SK-N-SH treated with all-trans-retinoic acid at 6 μM for 48 hours (cell line): ENCODE data around the gene FAM117B.

Source experiments
- ATAC-seq: fragments of 200-7000 bp; cut with Tn5 transposase; 3 replicates; pipeline ENCODE4 v1.9.1; 2020; ENCODE audit warnings: mild to moderate bottlenecking, moderate library complexity
- ARNTL ChIP-seq: fragments of 450-650 bp; formaldehyde crosslinking; IDR thresholded peaks from 2 replicates; pipeline ENCODE4 v1.5.0; 2020; ENCODE audit warnings: low read depth, mild to moderate bottlenecking, moderate library complexity, borderline replicate concordance
- BACH2 ChIP-seq: fragments of 250-450 bp; sonication (Bioruptor Pico); IDR thresholded peaks from 2 replicates; pipeline ENCODE4 v1.9.0; 2021; ENCODE audit warnings: mild to moderate bottlenecking, borderline replicate concordance
- CREB5 ChIP-seq: fragments of 250-450 bp; sonication (Bioruptor Pico); IDR thresholded peaks from 2 replicates; pipeline ENCODE4 v1.5.1; 2020; ENCODE audit warnings: low read depth, mild to moderate bottlenecking, moderate library complexity
- CSDC2 ChIP-seq: fragments of 250-450 bp; sonication (Bioruptor Pico); IDR thresholded peaks from 2 replicates; pipeline ENCODE4 v1.5.0; 2020; ENCODE audit warnings: mild to moderate bottlenecking, moderate library complexity
- CSRNP3 ChIP-seq: fragments of 250-450 bp; sonication (Bioruptor Pico); IDR thresholded peaks from 2 replicates; pipeline ENCODE4 v1.5.1; 2021; ENCODE audit warnings: mild to moderate bottlenecking, moderate library complexity
- ESRRG ChIP-seq: fragments of 250-450 bp; sonication (Bioruptor Pico); IDR thresholded peaks from 2 replicates; pipeline ENCODE4 v1.6.1; 2021; ENCODE audit warnings: mild to moderate bottlenecking
- GLIS3 ChIP-seq: fragments of 250-450 bp; sonication (Bioruptor Pico); IDR thresholded peaks from 2 replicates; pipeline ENCODE4 v1.5.0; 2020; ENCODE audit warnings: mild to moderate bottlenecking, moderate library complexity
- ISL1 ChIP-seq: fragments of 250-450 bp; sonication (Bioruptor Pico); IDR thresholded peaks from 2 replicates; pipeline ENCODE4 v2.1.2; 2022; ENCODE audit warnings: mild to moderate bottlenecking, moderate library complexity
- OSR1 ChIP-seq: fragments of 250-450 bp; sonication (Bioruptor Pico); IDR thresholded peaks from 2 replicates; pipeline ENCODE4 v1.8.0; 2022; ENCODE audit warnings: moderate library complexity, mild to moderate bottlenecking, inconsistent platforms
- POU6F1 ChIP-seq: fragments of 250-450 bp; sonication (Bioruptor Pico); IDR thresholded peaks from 2 replicates; pipeline ENCODE4 v1.8.0; 2021; ENCODE audit warnings: low read depth, mild to moderate bottlenecking, moderate library complexity, borderline replicate concordance
- PPARA ChIP-seq: fragments of 250-450 bp; sonication (Bioruptor Pico); IDR thresholded peaks from 2 replicates; pipeline ENCODE4 v1.5.0; 2020; ENCODE audit warnings: mild to moderate bottlenecking, borderline replicate concordance
- RARB ChIP-seq: fragments of 250-450 bp; sonication (Bioruptor Pico); IDR thresholded peaks from 2 replicates; pipeline ENCODE4 v1.8.0; 2021; ENCODE audit warnings: mild to moderate bottlenecking, moderate library complexity
- SNAI2 ChIP-seq: fragments of 250-450 bp; sonication (Bioruptor Pico); IDR thresholded peaks from 2 replicates; pipeline ENCODE4 v1.5.0; 2020; ENCODE audit warnings: mild to moderate bottlenecking, moderate library complexity
- TCF4 ChIP-seq: fragments of 250-450 bp; sonication (Bioruptor Pico); IDR thresholded peaks from 2 replicates; pipeline ENCODE4 v1.8.0; 2021; ENCODE audit warnings: mild to moderate bottlenecking, moderate library complexity, borderline replicate concordance
- TOX ChIP-seq: fragments of 250-450 bp; sonication (Bioruptor Pico); IDR thresholded peaks from 2 replicates; pipeline ENCODE4 v1.8.0; 2021; ENCODE audit warnings: mild to moderate bottlenecking, moderate library complexity, borderline replicate concordance
- TSHZ2 ChIP-seq: fragments of 250-450 bp; sonication (Bioruptor Pico); IDR thresholded peaks from 2 replicates; pipeline ENCODE4 v1.5.0; 2020; ENCODE audit warnings: mild to moderate bottlenecking, moderate library complexity
- ZC3H10 ChIP-seq: fragments of 250-450 bp; sonication (Bioruptor Pico); IDR thresholded peaks from 2 replicates; pipeline ENCODE4 v1.5.1; 2021; ENCODE audit warnings: mild to moderate bottlenecking, moderate library complexity
- ZFP3 ChIP-seq: fragments of 250-450 bp; sonication (Bioruptor Pico); IDR thresholded peaks from 2 replicates; pipeline ENCODE4 v1.5.0; 2020; ENCODE audit warnings: mild to moderate bottlenecking, moderate library complexity
- ZNF565 ChIP-seq: fragments of 450-650 bp; formaldehyde crosslinking; conservative IDR thresholded peaks from 2 replicates; pipeline ENCODE4 v1.5.0; 2020; ENCODE audit warnings: low read depth, mild to moderate bottlenecking, moderate library complexity
- ZNF70 ChIP-seq: fragments of 450-650 bp; formaldehyde crosslinking; IDR thresholded peaks from 2 replicates; pipeline ENCODE4 v1.5.0; 2020; ENCODE audit warnings: mild to moderate bottlenecking, moderate library complexity
- ZNF8 ChIP-seq: fragments of 450-650 bp; formaldehyde crosslinking; IDR thresholded peaks from 2 replicates; pipeline ENCODE4 v1.5.0; 2020; ENCODE audit warnings: mild to moderate bottlenecking, moderate library complexity

FAM117B gene

GRCh38 chr2:202604699-202605098 is 30.1 kb upstream of the FAM117B start:
- TF ChIP-seq ZNF565 (CRISPR knock-in tag) (no peak), ESRRG (CRISPR knock-in tag) (no peak), TOX (no peak), RARB (no peak), TSHZ2 (CRISPR knock-in tag) (no peak), OSR1 (CRISPR knock-in tag) (no peak), ZNF8 (CRISPR knock-in tag) (no peak), BACH2 (CRISPR knock-in tag) (no peak)
- no peak for ATAC-seq

GRCh38 chr2:202605174-202605573 is 29.6 kb upstream of the FAM117B start:
- TF ChIP-seq CSRNP3 (CRISPR knock-in tag) (no peak), ARNTL (no peak), ZNF565 (CRISPR knock-in tag) (no peak), CSDC2 (no peak), BACH2 (CRISPR knock-in tag) (no peak), TCF4 (CRISPR knock-in tag) (no peak), OSR1 (CRISPR knock-in tag) (no peak), SNAI2 (CRISPR knock-in tag) (no peak), POU6F1 (CRISPR knock-in tag) (no peak), ISL1 (CRISPR knock-in tag) (no peak), GLIS3 (CRISPR knock-in tag) (no peak), ZC3H10 (CRISPR knock-in tag) (no peak), PPARA (CRISPR knock-in tag) (no peak)
- ATAC-seq, result no peak

- no peak for ATAC-seq
- TF ChIP-seq ZNF8 (CRISPR knock-in tag), result no peak
- TF ChIP-seq RARB, result no peak
- no peak for TF ChIP-seq ZNF70 (CRISPR knock-in tag)
- no peak for TF ChIP-seq GLIS3 (CRISPR knock-in tag)
- no peak for TF ChIP-seq PPARA (CRISPR knock-in tag)
- TF ChIP-seq CSDC2, result no peak
- no peak for TF ChIP-seq POU6F1 (CRISPR knock-in tag)
These were observed 26.5 kb upstream of the FAM117B start for GRCh38 chr2:202608142-202608852.

GRCh38 chr2:202609381-202610145 is 25.2 kb upstream of the FAM117B start:
- ATAC-seq, result no peak
- TF ChIP-seq ISL1 (CRISPR knock-in tag), result no peak
- no peak for TF ChIP-seq OSR1 (CRISPR knock-in tag)
- no peak for TF ChIP-seq TOX
- no peak for TF ChIP-seq CSDC2
- TF ChIP-seq ZC3H10 (CRISPR knock-in tag), result no peak
- TF ChIP-seq ZFP3, result no peak
- no peak for TF ChIP-seq CSRNP3 (CRISPR knock-in tag)
- no peak for TF ChIP-seq ARNTL
- TF ChIP-seq ZNF70 (CRISPR knock-in tag), result no peak
- no peak for TF ChIP-seq POU6F1 (CRISPR knock-in tag)
- TF ChIP-seq CREB5 (CRISPR knock-in tag), result no peak
- TF ChIP-seq ESRRG (CRISPR knock-in tag), result no peak
